ENCODE results near the gene ST6GALNAC5.

Gene ST6GALNAC5

DNA sequence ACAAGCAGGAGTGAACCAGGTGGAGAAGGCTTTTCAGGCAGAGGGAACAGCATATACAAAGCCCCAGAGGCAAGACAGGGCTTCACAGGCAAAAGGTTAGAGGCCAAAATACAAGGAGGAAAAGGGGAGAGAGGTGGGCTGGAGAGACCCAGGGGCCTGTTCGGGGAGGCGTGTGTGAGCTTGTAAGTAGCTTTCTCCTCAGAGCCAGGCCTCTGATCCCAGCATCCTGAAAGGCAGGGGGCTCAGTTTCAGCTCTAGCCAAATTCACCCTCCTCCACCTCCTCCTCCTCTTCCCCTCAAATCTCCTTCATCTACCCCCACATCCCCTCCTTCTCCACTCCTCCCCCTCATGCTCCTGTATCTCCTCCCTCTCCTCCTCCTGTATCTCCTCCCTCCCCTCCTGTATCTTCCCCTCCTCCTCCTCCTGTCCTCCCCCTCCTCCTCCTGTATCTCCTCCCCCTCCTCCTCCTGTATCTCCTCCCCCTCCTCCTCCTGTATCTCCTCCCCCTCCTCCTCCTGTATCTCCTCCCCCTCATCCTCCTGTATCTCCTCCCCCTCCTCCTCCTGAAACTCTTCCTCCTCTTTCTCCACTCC lies 148.6 kb downstream of the ST6GALNAC5 start:
- DNase-seq: no peak

DNA sequence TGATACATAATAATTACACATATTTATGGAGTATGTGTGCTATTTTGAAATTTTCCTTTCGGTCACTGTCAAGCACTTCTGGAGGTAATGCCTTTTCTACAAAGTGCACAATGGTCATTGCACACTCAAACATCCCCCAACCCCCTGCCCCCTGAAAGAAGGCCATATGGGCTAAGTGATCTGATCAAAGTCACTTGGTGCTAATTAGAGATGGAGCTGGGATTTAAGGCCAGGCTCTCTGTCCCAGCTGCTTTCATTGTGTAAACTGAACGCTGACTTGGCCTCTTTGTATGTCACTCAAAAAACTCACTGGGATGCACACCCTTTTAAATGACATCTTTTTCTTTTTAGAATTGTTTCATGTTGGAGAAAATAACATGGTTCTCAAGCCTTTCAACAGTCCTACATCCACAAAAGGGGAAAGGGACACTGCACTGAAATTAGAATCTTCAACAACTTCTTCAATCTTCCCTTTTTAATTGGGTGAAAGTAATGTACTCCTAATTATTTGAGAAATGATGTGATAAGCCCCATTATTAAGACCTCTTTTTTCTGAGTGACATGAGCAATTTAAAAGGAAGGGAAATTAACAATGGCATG lies 149.2 kb downstream of the ST6GALNAC5 start:
- DNase-seq: no peak

DNA sequence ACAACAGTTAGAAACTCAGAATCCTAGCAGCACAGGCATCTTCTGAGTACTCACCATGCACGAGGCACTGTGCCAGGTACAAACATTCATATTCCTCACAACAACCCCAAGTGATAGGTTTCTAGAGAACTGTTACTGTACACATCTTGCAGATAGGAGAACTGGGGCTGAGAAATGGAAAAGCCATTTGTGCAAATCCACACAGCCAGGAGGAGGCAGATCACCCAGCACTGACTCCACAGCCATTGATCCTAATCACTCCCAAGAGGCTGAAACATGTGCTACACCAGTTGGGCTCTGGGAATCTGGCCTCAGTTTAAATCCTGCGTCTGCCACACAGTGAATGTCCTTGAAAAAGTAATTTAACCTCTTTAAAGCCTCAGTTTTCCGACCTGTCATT lies 151.0 kb downstream of the ST6GALNAC5 start:
- DNase-seq: no peak

DNA sequence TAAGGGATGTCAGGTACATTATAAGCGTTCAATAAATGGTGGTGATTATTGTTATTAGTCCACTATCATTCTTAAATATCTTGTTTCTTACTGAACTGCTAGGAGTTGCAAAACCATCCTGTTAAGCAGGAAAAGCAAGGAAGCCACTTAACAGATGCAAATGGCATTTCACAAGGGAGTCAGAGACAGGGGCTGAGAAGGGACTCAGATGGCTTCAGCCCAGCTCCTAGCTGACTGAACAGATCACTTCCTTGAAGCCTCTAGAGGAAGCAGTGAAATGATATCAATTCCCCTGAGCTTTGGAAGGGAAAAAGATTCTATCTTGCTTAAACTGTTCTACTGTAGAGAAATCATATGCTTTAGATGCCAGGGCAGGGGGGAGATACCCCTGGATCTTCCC lies 151.5 kb downstream of the ST6GALNAC5 start:
- DNase-seq: no peak

DNA sequence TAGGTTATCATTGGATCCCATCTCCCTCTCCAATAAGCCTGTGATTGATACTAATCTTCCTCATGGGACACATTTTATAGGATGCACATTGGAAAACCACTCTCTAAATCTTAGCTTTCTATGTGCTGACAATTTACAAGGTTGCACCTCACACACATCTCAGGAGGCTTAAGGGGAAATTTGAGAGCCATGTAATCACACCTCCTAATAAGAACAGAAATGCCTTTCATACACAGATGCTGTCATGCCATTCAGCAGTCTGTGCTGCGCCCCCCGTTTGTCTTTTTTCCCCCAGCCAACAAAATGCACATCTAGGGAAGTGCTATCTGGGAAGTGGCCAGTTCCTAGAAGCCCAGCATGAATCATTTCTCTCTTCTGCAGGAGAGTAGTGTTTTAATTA lies 154.5 kb downstream of the ST6GALNAC5 start:
- DNase-seq: no peak

DNA sequence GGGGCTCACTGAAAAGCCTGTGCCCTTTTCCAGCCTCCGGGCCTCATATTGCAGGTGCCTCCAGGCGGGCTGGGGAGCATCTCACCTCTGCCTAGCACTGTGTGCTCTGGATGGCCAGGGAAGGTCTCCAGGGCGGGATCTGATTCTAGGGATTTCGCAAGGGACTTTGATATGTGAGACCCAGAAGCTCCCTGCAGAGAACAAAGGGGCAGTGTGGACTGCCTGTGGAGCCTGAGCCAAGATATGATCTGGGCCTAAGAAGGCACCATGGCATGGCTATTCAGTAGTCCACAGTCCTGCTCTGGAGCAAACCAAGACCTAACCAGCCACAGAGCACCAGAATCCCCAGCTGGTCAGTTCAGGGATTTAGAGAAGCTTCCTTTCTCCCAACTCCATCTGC lies 157.2 kb downstream of the ST6GALNAC5 start:
- DNase-seq: no peak

DNA sequence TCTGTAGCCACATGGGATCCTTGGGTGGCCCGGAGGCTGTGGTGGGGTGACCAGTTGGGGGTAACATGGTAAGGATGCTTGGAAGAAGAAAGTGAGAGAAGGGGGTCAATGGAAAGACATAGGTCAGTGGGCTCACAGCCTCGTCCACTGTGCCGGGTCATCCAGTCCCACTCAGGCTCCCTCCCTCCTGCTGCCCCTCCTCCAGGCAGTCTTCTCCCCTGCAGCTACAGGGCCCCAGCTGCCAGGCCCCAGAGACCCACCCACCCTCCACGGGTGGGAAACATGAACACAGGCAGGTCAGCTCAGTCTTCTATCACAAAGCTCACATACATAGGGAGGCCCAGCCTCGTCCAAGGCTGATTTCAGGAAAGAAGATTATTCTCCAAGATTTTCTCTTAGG lies 158.3 kb downstream of the ST6GALNAC5 start:
- DNase-seq: no peak

DNA sequence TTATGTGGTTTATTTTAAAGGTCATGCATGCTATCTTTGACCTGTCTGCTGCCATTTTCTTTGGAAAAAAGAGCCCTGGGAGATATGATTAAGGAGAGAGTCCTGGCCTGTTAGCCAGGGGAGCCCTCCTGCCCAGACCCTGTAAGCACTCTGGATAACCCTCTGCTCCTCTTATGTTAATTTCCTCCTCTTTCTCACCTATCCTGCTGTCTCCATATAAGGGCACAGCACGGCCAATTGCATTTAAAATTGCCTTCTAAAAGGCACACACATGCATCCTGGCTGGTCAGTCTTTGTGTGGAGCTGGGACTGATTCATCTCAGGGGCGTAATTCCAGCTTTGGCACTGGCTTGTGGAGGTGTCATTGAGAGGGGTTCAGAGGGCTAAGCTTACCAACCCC lies 158.9 kb downstream of the ST6GALNAC5 start:
- DNase-seq: no peak

DNA sequence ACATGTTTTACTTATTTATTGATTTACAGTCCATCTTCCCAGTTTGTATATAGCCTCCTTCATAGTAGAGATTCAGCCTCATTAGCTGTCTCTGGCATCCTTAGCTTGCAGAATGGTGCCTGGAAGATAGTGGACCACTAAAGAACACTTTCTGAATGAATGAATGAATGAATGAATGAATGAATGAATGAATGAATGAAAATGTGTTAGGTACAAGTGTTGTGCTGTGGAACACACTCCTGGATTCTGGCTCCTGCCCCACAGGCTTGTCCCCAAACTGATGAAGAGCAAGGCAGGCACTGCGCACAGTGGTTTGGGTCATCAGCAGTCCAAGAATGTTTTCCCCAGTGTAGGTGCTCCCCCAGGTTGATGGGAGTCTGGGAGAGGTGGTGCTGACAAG lies 159.4 kb downstream of the ST6GALNAC5 start:
- DNase-seq: no peak

DNA sequence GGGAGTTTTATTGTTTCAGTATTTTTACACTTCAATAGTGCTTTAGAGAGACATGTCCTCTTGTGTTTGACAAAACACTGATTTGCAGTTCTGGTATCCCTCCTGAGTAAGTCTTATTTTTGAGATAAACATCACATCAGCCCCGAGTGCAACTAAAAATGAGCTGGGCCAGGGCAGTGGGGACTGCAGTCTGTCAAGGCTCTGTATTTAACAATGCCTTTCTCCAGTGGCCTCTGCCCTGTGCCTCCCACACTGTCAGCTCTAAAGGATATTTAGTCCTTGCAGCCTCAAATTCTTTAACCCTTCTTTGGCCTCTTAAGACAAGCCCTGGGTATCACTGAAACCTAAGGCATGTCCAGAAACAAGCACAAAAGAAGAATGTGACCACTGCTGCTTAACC lies 160.6 kb downstream of the ST6GALNAC5 start:
- DNase-seq: no peak

DNA sequence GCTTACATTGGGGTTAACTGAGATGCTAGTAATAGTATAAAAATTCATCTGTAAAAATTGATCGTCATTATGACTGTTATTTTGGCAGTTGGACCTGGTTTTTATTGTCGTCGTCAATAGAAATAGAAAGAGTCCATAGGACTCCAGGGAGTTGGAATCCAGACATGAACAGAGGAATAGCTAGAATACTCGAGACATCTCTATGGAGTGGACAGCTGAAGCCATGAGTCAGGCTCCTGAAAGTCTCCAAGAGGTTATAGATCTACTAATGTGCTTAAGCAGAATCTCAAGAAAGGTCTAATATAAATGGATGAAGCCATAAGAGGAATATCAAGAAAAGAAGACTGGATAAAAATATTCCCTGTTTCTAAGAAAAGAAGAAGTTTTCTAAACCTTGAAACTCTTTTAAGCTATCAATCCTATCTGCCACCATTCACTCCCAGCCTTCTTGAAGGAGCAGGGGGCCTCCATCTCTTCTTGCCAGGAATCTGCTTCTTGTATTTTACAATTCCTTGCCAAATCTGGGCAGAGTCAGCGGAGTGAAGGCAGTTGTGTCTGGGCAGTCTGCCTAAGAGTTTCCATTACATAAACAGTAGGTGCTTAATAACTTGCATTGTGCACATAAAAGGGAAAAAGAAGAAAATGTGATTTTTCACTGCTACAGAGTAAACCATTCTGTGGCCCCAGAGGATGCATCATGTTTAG lies 163.3 kb downstream of the ST6GALNAC5 start:
- no peak for DNase-seq

DNA sequence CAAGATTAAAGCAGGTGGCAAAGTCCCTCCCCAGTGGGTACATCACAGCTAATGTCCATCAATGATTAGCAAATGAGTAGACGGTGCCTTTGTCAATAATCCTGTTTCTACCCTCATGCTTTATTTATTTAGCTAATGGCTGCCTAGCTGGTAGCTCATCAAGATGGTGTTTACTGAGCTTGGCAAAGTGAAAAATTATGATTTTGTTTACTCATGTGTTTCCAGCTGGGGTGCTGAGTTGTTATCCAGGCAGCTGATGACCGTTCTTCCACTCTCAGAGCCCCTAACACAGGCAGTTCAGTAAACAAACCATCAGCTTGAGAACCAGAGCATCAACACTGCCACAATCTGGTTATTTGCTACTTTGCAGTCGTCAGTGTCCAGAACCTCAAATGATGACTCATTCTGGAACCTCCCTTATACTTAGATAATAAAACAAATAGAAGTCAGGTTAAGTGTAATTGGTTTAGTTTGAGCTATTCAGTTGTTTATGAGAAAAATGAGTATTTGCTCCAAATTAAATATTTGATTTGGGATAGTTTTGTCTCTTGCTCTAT lies 163.9 kb downstream of the ST6GALNAC5 start:
- peak; percentile 69 for DNase-seq

DNA sequence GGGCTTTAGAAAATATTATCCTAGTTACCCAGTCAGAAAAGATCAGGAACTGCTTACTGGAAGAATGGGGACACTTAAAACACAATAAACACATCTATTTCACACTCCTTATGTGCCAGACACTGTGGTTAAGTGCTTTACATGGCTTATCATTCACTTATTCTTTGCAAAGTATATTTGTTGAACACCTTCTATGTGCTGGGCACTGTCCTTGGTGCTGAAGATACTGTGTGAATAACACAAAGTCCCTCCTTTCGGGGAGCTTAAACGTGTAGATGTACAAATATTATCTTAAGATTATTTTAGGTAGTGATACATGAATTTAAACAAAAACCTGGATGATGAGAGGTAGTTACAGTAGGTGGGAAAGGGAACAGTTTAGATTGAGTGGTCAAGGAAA lies 169.3 kb downstream of the ST6GALNAC5 start:
- peak; percentile 48 for DNase-seq

DNA sequence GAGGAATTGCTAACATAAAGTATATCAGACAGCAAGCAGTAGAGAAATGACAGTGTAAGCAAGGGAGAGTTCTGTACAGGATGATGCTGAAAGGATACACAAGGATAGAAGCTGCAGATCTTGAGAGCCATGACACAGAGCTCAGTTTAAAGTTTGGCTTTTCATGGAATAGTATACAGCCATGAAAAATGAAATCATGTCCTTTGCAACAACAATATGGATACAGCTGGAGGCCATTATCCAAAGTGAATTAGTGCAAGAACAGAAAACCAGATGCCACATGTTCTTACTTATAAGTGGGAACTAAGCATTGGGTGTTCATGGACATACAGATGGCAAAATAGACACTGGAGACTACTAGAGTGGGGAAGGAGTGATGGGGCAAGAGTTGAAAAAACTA lies 169.8 kb downstream of the ST6GALNAC5 start:
- no peak for DNase-seq

DNA sequence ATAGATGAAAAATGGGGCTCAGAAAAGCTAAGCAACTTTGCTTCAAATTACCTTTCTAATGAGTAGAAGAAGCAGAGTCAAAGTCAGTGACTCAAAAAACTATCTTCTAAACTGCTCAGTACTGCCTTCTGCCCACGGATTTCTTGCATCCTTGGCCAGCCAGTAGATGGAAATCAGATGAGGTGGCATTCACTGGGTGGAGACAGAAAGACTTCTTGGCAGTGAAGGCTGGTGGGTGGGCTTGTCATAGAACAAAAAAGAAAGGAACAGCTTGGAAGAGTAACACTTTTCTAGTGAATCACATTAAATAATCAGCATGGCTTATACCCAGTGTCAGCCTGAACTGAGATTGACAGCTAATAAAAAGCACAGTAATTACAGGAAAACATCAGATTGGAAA lies 170.7 kb downstream of the ST6GALNAC5 start:
- DNase-seq: no peak

DNA sequence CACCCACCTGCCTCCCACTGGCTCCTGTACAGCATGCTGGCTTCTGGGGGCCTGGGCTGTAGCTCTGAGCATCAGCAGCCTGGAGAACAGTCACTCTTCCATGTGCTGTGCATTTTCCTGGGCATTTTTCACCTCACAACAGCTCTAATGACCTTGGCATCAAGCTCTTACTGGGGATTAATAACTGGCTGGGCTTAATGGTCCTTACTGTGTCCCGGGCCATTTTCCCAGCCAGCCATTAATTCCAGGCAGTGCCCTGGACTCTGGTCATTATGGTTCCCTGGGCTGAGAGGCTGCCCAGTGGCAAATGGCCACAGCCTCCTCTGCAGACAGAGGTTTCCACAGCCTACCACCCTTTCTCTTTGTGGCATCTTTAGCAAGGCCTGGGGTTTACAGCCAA lies 171.8 kb downstream of the ST6GALNAC5 start:
- no peak for DNase-seq

DNA sequence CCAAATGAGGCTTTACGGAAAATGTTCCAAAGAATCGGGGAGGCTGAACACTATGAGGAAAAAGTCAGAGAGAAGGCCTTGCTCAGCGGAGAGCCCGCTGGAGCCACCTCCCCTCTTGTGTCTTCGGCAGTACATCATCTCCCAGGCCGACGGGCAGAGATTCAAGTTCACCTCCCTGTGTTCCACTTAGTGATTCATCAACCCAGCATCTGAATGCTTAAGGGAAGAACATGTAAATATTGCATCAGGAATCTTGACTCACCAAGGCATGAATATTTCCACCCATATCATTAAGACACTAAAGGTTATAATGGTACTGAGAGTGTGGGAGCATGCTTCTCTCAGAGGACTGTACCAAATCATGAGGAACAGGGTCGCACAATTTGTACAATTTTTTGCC lies 172.5 kb downstream of the ST6GALNAC5 start:
- DNase-seq: peak; percentile 98

DNA sequence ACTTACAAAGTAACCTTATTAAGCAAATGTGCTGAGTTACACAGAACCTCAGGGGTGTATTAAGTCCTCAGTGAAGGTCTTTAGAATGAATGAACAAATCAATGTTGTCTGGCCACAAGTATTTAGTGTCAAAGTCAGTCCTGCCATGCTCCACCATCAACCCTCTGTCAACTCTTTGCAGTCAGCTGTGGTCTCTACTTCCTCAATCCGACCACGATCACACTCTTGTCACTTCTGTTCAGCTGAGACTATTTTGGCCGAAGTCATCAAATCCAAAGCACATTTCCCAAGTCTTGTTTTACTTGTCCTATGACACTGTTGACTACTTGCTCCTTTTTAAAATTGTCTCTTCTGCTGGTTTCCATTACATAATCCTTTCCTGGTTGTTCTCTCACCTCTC lies 173.5 kb downstream of the ST6GALNAC5 start:
- DNase-seq: no peak

DNA sequence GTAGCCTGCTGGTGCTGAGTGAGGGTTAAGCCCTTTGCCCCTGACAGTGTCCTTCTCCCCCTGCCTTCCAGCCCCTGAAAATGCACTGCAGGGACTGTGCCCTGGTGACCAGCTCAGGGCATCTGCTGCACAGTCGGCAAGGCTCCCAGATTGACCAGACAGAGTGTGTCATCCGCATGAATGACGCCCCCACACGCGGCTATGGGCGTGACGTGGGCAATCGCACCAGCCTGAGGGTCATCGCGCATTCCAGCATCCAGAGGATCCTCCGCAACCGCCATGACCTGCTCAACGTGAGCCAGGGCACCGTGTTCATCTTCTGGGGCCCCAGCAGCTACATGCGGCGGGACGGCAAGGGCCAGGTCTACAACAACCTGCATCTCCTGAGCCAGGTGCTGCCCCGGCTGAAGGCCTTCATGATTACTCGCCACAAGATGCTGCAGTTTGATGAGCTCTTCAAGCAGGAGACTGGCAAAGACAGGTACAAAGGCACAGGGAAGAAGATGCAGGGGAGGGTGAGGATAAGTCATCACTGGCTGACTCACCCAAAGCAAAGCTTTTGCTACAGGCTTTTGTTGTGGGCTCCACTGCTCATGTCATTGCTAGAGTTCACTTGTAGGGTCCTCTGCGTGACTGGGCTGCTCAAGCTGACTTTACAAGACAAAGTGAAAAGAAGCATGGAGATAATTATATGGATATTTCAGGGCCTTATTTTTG lies 177.0 kb downstream of the ST6GALNAC5 start:
- peak; percentile 40 for DNase-seq

DNA sequence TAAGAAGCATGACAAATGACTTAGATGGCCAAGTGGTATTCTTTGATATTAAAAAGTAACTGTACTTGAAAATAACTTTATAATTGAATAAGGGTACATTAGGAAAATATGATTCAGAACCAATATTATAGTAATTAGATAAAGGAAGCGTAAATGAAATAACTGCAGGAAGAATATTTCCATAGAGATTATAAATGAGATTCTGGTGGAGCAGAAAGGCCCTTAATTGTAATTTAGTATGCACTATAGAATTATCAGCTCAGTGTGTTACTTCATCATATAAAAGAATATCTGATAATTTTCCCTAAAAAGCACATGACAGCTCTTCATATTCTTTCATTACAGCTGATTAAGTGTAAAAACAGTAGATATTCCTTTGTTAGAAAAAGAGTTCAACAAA lies 180.3 kb downstream of the ST6GALNAC5 start:
- no peak for DNase-seq

DNA sequence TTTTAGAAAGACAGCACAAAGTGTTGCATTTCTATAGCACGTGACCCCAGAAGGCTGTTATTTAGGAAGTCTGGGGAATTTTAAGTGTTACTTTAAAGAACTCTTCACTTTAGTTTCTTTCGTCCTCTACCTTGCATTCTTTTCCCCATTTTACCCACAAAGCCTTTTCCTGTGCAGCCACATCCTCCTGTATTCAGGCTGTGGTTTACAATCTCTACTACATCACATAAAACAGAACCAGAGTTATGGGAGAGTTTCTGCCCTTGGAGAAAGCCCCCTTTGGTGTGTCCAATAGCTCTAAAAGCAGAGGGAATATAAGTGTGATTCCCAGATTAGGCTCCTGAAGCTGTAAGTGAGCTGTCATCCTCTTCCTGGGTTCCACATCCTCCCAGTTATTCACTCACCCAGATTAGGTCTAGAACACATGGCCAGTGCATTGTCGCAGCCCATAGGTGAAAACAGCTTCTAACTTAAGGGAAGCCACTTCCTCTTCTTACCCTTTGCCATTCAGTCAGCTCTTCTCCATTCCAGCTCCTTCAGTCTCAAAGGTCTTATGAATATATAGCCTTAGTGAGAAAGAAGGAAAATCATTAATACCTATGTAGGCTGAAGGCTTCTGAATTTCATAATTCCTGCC lies 180.8 kb downstream of the ST6GALNAC5 start:
- no peak for DNase-seq

DNA sequence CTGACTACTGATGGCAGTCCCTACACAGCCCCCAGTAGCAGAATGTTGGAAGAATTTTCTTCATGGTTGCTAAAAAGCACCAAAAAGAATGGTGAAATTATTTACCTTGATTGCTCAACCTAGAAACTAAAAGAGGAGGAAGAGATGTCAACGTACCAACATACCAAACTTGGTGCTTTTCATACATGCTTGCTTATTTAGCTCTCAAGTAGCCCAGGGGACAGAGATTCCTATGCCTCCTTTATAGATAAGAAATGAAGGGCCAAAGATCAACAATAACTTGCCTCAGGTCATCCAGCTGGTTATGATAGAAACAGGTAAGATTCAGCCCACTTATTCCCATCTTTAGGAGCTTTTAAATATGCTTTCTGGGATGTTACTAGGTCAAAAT lies 181.3 kb downstream of the ST6GALNAC5 start:
- no peak for DNase-seq

DNA sequence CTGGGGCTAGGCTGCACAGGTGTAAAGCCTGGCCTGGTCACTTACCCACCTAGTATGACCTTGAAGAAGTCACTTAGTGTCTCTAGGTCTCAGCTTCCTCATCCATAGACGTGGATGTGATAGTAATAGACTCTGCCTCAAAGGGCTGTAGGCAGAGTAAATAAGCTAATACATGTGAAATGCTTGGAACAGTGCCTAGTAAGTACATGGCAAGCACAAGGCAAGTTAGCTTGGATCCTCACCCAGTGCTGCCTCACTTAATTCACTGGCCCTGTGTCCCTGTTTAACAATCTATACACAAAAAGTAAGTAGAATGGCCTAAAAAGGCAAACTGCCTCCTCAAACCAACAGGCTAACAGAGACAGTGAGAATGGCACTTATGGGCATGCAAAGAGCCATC lies 184.1 kb downstream of the ST6GALNAC5 start:
- no peak for DNase-seq

All from EL (cell line).